Thyroid gland (tissue), 4 donors: ENCODE data around the gene FRAS1.

Source experiments
- CTCF ChIP-seq, 6 experiments: fragments of 200-600 bp in 3 of 6; fragments of 450-650 bp in 3 of 6; sonication (generic) in 3 of 6; IDR thresholded peaks; one replicate each; pipeline ENCODE4 v1.5.1; 2016 to 2019; ENCODE audit warnings: antibody characterized with exemption in 6 of 6, mild to moderate bottlenecking in 2 of 6, inconsistent platforms in 1 of 6, moderate library complexity in 1 of 6
- POLR2A ChIP-seq, 2 donors: fragments of 450-650 bp; IDR thresholded peaks; one replicate each; pipeline ENCODE4 v1.6.1; 2017; ENCODE audit warnings: antibody characterized with exemption in 2 of 2, mild to moderate bottlenecking in 2 of 2, moderate library complexity in 1 of 2

GRCh38 chr4:78227411-78228057, 170.4 kb downstream of the FRAS1 start:
- TF ChIP-seq CTCF (IDR thresholded peaks at IDR 0.05) (no peak), POLR2A (IDR thresholded peaks at IDR 0.05) (no peak)
